Transverse colon (tissue), 4 donors: ENCODE data around the gene TTC16.

Experiments used
- EP300 ChIP-seq: sonication (generic); formaldehyde crosslinking; IDR thresholded peaks from one replicate; pipeline ENCODE4 v1.6.1; 2017; ENCODE audit warnings: antibody characterized with exemption, low read depth
- POLR2A ChIP-seq: fragments of 450-650 bp; IDR thresholded peaks from one replicate; pipeline ENCODE4 v1.6.1; 2016; ENCODE audit warnings: antibody characterized with exemption, mild to moderate bottlenecking, moderate library complexity
- POLR2AphosphoS5 ChIP-seq, 3 donors: sonication (generic); formaldehyde crosslinking; IDR thresholded peaks; one replicate each; pipeline ENCODE4 v1.6.1; 2016; ENCODE audit warnings: antibody characterized with exemption in 3 of 3
- TF ChIP-seq, protein P1 (sequence below), 5 experiments: fragments of 200-600 bp in 3 of 5; fragments of 450-650 bp in 2 of 5; sonication (generic) in 3 of 5; IDR thresholded peaks; 1 replicate in 2 of 5; 2 replicates in 3 of 5; pipeline ENCODE4 v1.5.1; 2016 to 2017; ENCODE audit warnings: antibody characterized with exemption in 5 of 5, inconsistent platforms in 3 of 5, mild to moderate bottlenecking in 2 of 5, moderate library complexity in 1 of 5

DNA sequence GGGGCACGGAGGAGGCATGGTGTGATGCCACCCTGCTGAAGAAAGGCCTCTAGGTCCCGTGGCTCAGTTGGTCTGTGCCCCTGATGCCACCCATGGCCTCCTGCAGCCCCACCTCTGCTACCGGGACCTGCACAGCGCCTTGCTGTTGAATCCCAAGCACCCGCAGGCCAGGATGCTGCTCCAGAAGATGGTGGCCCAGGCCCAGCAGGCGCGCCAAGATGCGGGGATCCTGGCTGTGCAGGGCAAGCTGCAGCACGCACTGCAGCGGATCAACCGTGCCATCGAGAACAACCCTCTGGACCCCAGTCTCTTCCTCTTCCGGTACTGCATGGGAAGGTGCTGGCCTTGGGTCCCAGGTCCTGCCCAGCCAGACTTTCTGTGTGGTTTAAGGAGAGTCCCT lies 7.1 kb downstream of the TTC16 start:
- TF ChIP-seq, protein P1, sequence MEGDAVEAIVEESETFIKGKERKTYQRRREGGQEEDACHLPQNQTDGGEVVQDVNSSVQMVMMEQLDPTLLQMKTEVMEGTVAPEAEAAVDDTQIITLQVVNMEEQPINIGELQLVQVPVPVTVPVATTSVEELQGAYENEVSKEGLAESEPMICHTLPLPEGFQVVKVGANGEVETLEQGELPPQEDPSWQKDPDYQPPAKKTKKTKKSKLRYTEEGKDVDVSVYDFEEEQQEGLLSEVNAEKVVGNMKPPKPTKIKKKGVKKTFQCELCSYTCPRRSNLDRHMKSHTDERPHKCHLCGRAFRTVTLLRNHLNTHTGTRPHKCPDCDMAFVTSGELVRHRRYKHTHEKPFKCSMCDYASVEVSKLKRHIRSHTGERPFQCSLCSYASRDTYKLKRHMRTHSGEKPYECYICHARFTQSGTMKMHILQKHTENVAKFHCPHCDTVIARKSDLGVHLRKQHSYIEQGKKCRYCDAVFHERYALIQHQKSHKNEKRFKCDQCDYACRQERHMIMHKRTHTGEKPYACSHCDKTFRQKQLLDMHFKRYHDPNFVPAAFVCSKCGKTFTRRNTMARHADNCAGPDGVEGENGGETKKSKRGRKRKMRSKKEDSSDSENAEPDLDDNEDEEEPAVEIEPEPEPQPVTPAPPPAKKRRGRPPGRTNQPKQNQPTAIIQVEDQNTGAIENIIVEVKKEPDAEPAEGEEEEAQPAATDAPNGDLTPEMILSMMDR (IDR thresholded peaks at IDR 0.05): no peak
- no peak for TF ChIP-seq POLR2A
- no peak for TF ChIP-seq EP300
- no peak for TF ChIP-seq POLR2AphosphoS5 (IDR thresholded peaks at IDR 0.05)
